Endodermal cell (in vitro differentiated cells): ENCODE data around the gene P2RX1. TPM values are rescaled to one million over a fixed set of nuclear protein-coding genes. Genes with fewer than 3 reads are reported as not detected.

ENCODE experiments used
- DNase-seq: peaks from one replicate; pipeline ENCODE4 v3.0.0-alpha.2; 2017
- H3K27ac ChIP-seq: 2 replicates; pipeline ENCODE4 v1.5.1; 2013; ENCODE audit warnings: mild to moderate bottlenecking, low read depth, low read length, moderate library complexity
- H3K27me3 ChIP-seq: 2 replicates; pipeline ENCODE4 v1.6.1; 2013; ENCODE audit warnings: mild to moderate bottlenecking, low read length, moderate library complexity; ENCODE audit not compliant: insufficient read depth, control insufficient read depth, poor library complexity, severe bottlenecking
- H3K36me3 ChIP-seq: 2 replicates; pipeline ENCODE4 v1.7.0; 2013; ENCODE audit warnings: mild to moderate bottlenecking, low read length, moderate library complexity; ENCODE audit not compliant: control insufficient read depth, insufficient read depth
- H3K4me1 ChIP-seq: one replicate; pipeline ENCODE4 v1.7.0; 2013; ENCODE audit warnings: low read length; ENCODE audit not compliant: control insufficient read depth, insufficient read depth
- H3K4me3 ChIP-seq: 2 replicates; pipeline ENCODE4 v1.5.1; 2013; ENCODE audit warnings: mild to moderate bottlenecking, low read length, moderate library complexity
- H3K9ac ChIP-seq: 2 replicates; pipeline ENCODE4 v1.6.1; 2013; ENCODE audit warnings: mild to moderate bottlenecking, low read length, moderate library complexity; ENCODE audit not compliant: poor library complexity, severe bottlenecking; ENCODE audit errors: extremely low read depth
- H3K9me3 ChIP-seq: 2 replicates; pipeline ENCODE4 v1.6.1; 2013; ENCODE audit warnings: mild to moderate bottlenecking, low read length, moderate library complexity; ENCODE audit not compliant: control insufficient read depth
- H3K27ac Mint-ChIP-seq: 2 replicates; pipeline ENCODE4 v1.8.0; 2020; ENCODE audit warnings: mixed read lengths
- H3K27me3 Mint-ChIP-seq: 2 replicates; pipeline ENCODE4 v1.8.0; 2021; ENCODE audit warnings: mild to moderate bottlenecking, mixed read lengths; ENCODE audit not compliant: insufficient read depth
- H3K36me3 Mint-ChIP-seq: 2 replicates; pipeline ENCODE4 v1.8.0; 2020; ENCODE audit warnings: low read depth, mixed read lengths
- H3K4me1 Mint-ChIP-seq: 2 replicates; pipeline ENCODE4 v1.8.0; 2020; ENCODE audit warnings: mixed read lengths
- H3K4me3 Mint-ChIP-seq: 2 replicates; pipeline ENCODE4 v1.8.0; 2020; ENCODE audit warnings: mild to moderate bottlenecking, moderate library complexity, mixed read lengths
- H3K9me3 Mint-ChIP-seq: 2 replicates; pipeline ENCODE4 v1.8.0; 2020; ENCODE audit warnings: mild to moderate bottlenecking, mixed read lengths
- WGBS, 2 experiments: methylation state at CpG; one replicate each; pipeline versions ENCODE4 v1.1.5 to v1.1.7; 2013; ENCODE audit warnings: missing lambda C conversion rate in 2 of 2, mixed read lengths in 1 of 2; ENCODE audit not compliant: insufficient coverage in 1 of 2, insufficient read length in 1 of 2; 5-methylcytosine and 5-hydroxymethylcytosine counted together
- total RNA-seq, 2 donors: library from RNA; stranded (reverse); fragmentation: NEBNext Ultra II Directional in 1 of 2; extraction: Animal tissue kit (Norgen Biotek cat#: 25700) in 1 of 2; gene quantifications; 2 replicates in 1 of 2; 3 replicates in 1 of 2; pipeline ENCODE4 v1.2.1, GENCODE V29; 2021
- TF ChIP-seq, protein P1 (sequence below): fragments of 200-600 bp; sonication (generic); conservative IDR thresholded peaks from 2 replicates; pipeline ENCODE4 v1.5.0; 2021; ENCODE audit warnings: antibody characterized with exemption, mild to moderate bottlenecking

P2RX1 gene
- total RNA-seq, 2 donors from 2014 or later: not detected

DNA sequence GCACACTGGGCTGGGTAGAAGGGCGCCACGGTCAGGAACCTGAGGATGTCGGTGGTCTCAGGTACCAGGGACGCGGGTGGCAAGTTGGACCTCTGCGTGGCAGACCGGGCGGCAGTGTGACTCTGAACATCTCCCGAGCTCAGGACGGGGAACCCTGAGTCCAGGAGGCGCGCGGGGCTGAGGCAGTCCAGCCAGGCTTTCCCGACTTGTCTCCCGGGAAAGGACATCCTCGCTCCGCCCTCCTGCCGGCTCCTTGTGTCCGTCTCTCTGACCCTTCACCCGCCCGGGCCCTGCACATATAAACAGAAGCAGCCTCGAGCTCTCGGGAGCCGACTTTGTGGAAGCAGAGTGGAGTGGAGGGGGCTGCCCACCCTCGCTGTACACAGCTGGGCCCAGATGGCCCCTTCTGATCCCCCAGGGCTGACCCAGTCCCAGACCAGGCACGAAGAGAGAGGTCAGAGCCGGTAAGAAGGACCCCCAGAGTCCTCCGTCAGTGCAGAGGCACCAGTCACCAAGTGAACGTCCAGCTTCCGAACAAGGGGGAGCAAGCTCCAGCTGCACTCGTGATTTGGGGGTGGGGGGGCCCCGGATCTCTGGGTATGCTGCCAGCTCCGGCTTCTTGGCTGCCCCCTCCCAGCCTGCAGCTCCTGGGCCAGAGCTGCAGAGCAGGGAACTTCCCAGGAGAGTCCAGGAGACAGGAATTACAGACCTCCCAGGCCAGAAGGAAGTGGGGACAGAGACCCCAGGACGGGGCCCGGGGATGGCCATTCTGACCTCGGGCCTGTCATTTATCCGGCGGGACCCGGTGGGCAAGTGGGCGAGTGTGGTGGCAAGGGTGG, 8.5 kb upstream of the P2RX1 start:
- Mint-ChIP-seq H3K4me1 (peaks cover 9% of the 10 kb centered on the region), H3K4me3 (no peak overlapping the region), H3K36me3 (no peaks in the 10 kb centered on the region), H3K9me3 (no peaks in the 10 kb centered on the region), H3K27me3 (no peaks in the 10 kb centered on the region), H3K27ac (no peak overlapping the region)
- WGBS, 2 experiments: 92 to 95% methylated on average over 32 to 40 of the region's 40 CpGs
- Histone ChIP-seq H3K27me3 (no peaks in the 10 kb centered on the region), H3K36me3 (no peaks in the 10 kb centered on the region), H3K4me3 (no peak overlapping the region), H3K9ac (no peak overlapping the region), H3K27ac (no peak overlapping the region), H3K9me3 (no peaks in the 10 kb centered on the region), H3K4me1 (no peaks in the 10 kb centered on the region)
- DNase-seq: no peak
- TF ChIP-seq, protein P1, sequence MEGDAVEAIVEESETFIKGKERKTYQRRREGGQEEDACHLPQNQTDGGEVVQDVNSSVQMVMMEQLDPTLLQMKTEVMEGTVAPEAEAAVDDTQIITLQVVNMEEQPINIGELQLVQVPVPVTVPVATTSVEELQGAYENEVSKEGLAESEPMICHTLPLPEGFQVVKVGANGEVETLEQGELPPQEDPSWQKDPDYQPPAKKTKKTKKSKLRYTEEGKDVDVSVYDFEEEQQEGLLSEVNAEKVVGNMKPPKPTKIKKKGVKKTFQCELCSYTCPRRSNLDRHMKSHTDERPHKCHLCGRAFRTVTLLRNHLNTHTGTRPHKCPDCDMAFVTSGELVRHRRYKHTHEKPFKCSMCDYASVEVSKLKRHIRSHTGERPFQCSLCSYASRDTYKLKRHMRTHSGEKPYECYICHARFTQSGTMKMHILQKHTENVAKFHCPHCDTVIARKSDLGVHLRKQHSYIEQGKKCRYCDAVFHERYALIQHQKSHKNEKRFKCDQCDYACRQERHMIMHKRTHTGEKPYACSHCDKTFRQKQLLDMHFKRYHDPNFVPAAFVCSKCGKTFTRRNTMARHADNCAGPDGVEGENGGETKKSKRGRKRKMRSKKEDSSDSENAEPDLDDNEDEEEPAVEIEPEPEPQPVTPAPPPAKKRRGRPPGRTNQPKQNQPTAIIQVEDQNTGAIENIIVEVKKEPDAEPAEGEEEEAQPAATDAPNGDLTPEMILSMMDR: no peak

DNA sequence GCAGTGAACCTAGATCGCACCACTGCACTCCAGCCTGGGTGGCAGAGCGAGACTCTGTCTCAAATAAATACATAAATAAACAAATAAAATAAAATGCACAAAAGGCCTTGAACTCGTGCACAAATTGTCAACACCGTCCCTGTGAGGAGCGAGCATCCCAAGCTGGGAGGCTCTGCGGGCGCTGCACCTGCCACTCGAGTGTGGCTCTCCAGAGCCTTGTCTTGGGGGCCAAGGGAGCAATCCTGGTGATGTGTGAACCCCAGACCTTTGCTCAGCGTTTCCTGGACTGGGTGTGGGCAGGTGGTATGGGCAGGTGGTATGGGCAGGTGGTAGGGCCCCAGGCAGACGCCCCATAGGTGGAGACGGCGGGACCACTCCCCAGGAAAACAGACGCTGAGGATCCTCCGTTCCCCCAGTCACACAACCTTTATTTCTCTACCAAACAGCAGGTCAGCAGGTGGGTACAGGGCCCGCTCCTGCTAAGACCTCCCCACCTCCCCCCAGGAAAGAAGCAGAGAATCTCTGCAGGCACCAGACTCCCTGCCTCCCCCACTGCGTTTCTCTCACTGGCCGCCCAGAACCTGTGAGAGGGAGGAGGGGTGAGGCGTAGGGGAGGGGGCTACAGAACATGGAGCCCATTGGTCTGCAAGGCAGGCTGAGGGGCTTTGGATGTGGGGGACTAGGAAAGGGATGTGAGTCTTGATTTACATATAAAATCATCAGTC, 7.4 kb upstream of the P2RX1 start:
- Histone ChIP-seq H3K4me1 (no peaks in the 10 kb centered on the region), H3K4me3 (no peak overlapping the region), H3K9ac (no peak overlapping the region), H3K36me3 (no peaks in the 10 kb centered on the region), H3K9me3 (no peaks in the 10 kb centered on the region), H3K27ac (no peak overlapping the region), H3K27me3 (no peaks in the 10 kb centered on the region)
- no peak for DNase-seq
- Mint-ChIP-seq H3K4me3 (no peak overlapping the region), H3K27me3 (no peaks in the 10 kb centered on the region), H3K36me3 (no peaks in the 10 kb centered on the region), H3K9me3 (no peaks in the 10 kb centered on the region), H3K4me1 (peaks cover 9% of the 10 kb centered on the region), H3K27ac (no peak overlapping the region)
- TF ChIP-seq, protein P1: no peak
- 92 to 99% methylated on average over 7 to 18 of the region's 18 CpGs for WGBS, 2 experiments

- H3K4me1 ChIP-seq: no peaks in the 10 kb centered on the region
- H3K9me3 ChIP-seq: no peaks in the 10 kb centered on the region
- TF ChIP-seq, protein P1: no peak
- Mint-ChIP-seq H3K27ac (no peak overlapping the region), H3K4me3 (no peak overlapping the region), H3K27me3 (no peaks in the 10 kb centered on the region), H3K36me3 (no peaks in the 10 kb centered on the region), H3K4me1 (peaks cover 9% of the 10 kb centered on the region), H3K9me3 (no peaks in the 10 kb centered on the region)
- no peak overlapping the region for H3K27ac ChIP-seq
- DNase-seq: no peak
- H3K4me3 ChIP-seq: no peak overlapping the region
- no peaks in the 10 kb centered on the region for H3K36me3 ChIP-seq
- whole genome bisulfite sequencing, 2 experiments: 96 to 100% methylated on average over 2 to 7 of the region's 7 CpGs
- H3K9ac ChIP-seq: no peak overlapping the region
- H3K27me3 ChIP-seq: no peaks in the 10 kb centered on the region
These were observed 6.5 kb upstream of the P2RX1 start for GRCh38 chr17:3922765-3923164.
